Ovary (tissue), 9 donors: ENCODE measurements around the gene SLC7A6OS. TPM values are rescaled to one million over a fixed set of nuclear protein-coding genes. Genes with fewer than 3 reads are reported as not detected.

ENCODE experiments used
- DNase-seq, 5 donors: peaks; one replicate each; pipeline ENCODE4 v3.0.0-alpha.2; 2019 to 2020
- H3K27ac ChIP-seq, 2 donors: fragments of 200-600 bp; one replicate each; pipeline versions ENCODE4 v1.5.1 to v1.8.0; 2019 to 2022
- H3K27me3 ChIP-seq: fragments of 200-600 bp; one replicate; pipeline ENCODE4 v1.8.0; 2022
- H3K36me3 ChIP-seq: fragments of 200-600 bp; sonication (generic); one replicate; pipeline ENCODE4 v1.5.1; 2019
- H3K4me1 ChIP-seq: one replicate; pipeline ENCODE4 v1.8.1; 2013; ENCODE audit warnings: mild to moderate bottlenecking, moderate library complexity; ENCODE audit not compliant: insufficient read depth
- H3K4me3 ChIP-seq: fragments of 200-600 bp; sonication (generic); one replicate; pipeline ENCODE4 v1.5.1; 2017
- H3K9me3 ChIP-seq, 2 donors: fragments of 200-600 bp in 1 of 2; sonication (generic) in 1 of 2; one replicate each; pipeline versions ENCODE4 v1.5.1 to v1.8.1; 2013 to 2019; ENCODE audit warnings: mild to moderate bottlenecking in 1 of 2, moderate library complexity in 1 of 2
- EP300 ChIP-seq: sonication (generic); formaldehyde crosslinking; IDR thresholded peaks from one replicate; pipeline ENCODE4 v1.6.1; 2017; ENCODE audit warnings: antibody characterized with exemption
- POLR2A ChIP-seq: fragments of 450-650 bp; IDR thresholded peaks from one replicate; pipeline ENCODE4 v1.6.1; 2017; ENCODE audit warnings: antibody characterized with exemption, mild to moderate bottlenecking, moderate library complexity
- WGBS, 3 donors: extraction: QIAGEN DNeasy Blood & Tissue Kit in 1 of 3; methylation state at CpG; one replicate each; pipeline versions ENCODE4 v1.1.5 to v1.1.7; 2013 to 2017; 5-methylcytosine and 5-hydroxymethylcytosine counted together
- intact Hi-C, 4 donors: fragments of 100-400 bp; cut with DNase I; formaldehyde crosslinking; loops; one replicate each; pipeline versions ENCODE4 v1.11.0 to v1.15.1; 2022 to 2023
- polyA plus RNA-seq, 2 donors: library from polyadenylated mRNA; stranded (reverse); fragments of 200-250 nt in 1 of 2; fragments of 350-450 nt in 1 of 2; fragmentation: Illumina TruSeq in 1 of 2; extraction: RNeasy Lipid Tissue Mini Kit (QIAGEN cat#74804) in 1 of 2; gene quantifications; one replicate each; pipeline ENCODE4 v1.2.3, GENCODE V29; 2013 to 2014
- total RNA-seq, 7 donors: library from RNA; depleted of rRNA in 2 of 7; stranded (reverse); fragments of >200 nt in 2 of 7; fragmentation: NEBNext Ultra II Directional in 3 of 7; extraction: Animal tissue kit (Norgen Biotek cat#: 25700) in 3 of 7; gene quantifications; one replicate each; pipeline versions ENCODE4 v1.1.0 to v1.2.4, GENCODE V29; 2016 to 2023
- TF ChIP-seq, protein P1 (sequence below), 3 donors: fragments of 450-650 bp in 2 of 3; fragments of 200-600 bp in 1 of 3; IDR thresholded peaks; one replicate each; pipeline versions ENCODE4 v1.5.1 to v1.8.0; 2016 to 2022; ENCODE audit warnings: antibody characterized with exemption in 3 of 3, mild to moderate bottlenecking in 1 of 3
- donor health status: DM: no; HTN: no; CAD: no; lungs with moderate emphysema.
- donor health status: DM: no; HTN: no; CAD: no.
- donor health status: Bipolar disorder and iron deficiency.
- donor health status: DM: yes; HTN: yes; CAD: no.
- donor health status: DM: no; HTN: no; CAD: no.
- donor health status: DM: yes; HTN: yes; CAD: no.

SLC7A6OS gene
- total and polyA plus RNA-seq, 9 donors = 8.7 to 20.7 (median 17.6) TPM

DNA sequence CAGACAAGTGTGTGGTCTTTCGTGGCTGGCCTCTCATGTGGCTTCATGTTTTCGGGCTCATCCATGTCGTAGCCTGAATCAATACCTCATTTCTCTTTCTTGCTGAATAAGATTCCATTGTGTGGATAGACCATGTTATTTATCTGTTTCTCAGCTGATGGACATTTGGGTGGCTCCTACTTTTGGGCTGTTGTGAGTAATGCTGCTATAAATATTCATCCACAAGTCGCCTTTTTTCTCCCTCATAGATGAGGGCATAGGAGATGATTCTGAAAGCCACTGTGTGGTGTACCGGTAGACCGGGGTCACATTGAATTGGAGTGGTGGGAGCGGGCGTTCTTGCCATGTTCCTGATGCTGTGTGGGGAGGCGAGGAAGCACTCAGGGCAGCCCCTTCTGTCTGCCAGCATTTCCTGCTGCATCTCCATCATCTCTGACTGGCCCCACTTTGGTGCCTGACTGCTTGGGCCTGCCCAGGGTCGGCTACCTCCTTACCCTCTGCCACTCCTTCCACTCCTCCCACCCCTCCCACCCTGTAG is 40.1 kb upstream of the SLC7A6OS start:
- Histone ChIP-seq H3K9me3 (no peaks in the 10 kb centered on the region), H3K4me1 (no peaks in the 10 kb centered on the region), H3K4me3 (no peak overlapping the region), H3K27ac (no peak overlapping the region), H3K27me3 (no peaks in the 10 kb centered on the region), H3K36me3 (peaks cover 5% of the 10 kb centered on the region)
- DNase-seq = no peak
- TF ChIP-seq EP300 = no peak
- no peak for TF ChIP-seq POLR2A
- TF ChIP-seq, protein P1, sequence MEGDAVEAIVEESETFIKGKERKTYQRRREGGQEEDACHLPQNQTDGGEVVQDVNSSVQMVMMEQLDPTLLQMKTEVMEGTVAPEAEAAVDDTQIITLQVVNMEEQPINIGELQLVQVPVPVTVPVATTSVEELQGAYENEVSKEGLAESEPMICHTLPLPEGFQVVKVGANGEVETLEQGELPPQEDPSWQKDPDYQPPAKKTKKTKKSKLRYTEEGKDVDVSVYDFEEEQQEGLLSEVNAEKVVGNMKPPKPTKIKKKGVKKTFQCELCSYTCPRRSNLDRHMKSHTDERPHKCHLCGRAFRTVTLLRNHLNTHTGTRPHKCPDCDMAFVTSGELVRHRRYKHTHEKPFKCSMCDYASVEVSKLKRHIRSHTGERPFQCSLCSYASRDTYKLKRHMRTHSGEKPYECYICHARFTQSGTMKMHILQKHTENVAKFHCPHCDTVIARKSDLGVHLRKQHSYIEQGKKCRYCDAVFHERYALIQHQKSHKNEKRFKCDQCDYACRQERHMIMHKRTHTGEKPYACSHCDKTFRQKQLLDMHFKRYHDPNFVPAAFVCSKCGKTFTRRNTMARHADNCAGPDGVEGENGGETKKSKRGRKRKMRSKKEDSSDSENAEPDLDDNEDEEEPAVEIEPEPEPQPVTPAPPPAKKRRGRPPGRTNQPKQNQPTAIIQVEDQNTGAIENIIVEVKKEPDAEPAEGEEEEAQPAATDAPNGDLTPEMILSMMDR (IDR thresholded peaks at IDR 0.05) = no peak
- WGBS, 3 donors = 89 to 93% (median 90%) methylated on average over 10 of the region's 10 CpGs
- intact Hi-C loops = no loop called here

DNA sequence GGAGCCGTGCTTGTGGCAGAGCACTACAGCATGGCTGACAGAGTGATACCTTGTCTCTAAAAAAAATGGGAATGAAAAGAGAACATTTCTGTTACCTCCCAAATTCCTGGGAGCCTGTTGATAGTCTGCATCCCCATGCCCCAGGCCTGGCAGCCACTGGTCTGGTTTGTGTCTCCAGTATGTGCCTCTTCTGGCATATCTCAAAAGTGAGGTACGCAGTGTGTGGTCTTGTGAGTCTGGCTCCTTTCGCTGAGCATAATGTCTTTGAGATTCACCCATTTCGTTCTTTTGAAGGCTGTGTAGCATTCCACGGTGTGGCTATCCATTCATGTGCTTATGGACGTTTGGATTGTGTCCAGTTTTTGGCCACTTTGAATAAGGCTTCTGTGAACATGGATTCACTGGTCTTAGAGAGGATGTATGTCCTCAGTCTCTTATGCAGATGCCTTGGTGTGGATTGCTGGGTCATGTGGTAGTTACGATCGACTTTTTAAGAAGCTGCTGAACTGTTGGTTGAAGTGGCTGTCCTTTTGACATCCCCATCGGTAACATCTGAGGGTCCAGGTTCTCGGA is 39.2 kb upstream of the SLC7A6OS start:
- Histone ChIP-seq H3K27ac (no peak overlapping the region), H3K4me3 (no peak overlapping the region), H3K9me3 (no peaks in the 10 kb centered on the region), H3K4me1 (no peaks in the 10 kb centered on the region), H3K36me3 (peaks cover 5% of the 10 kb centered on the region), H3K27me3 (no peaks in the 10 kb centered on the region)
- intact Hi-C loops = no loop called here
- TF ChIP-seq EP300 (no peak), POLR2A (no peak)
- TF ChIP-seq, protein P1 (IDR thresholded peaks at IDR 0.05) = no peak
- 91 to 94% (median 94%) methylated on average over 10 of the region's 10 CpGs for WGBS, 3 donors
- DNase-seq = no peak

DNA sequence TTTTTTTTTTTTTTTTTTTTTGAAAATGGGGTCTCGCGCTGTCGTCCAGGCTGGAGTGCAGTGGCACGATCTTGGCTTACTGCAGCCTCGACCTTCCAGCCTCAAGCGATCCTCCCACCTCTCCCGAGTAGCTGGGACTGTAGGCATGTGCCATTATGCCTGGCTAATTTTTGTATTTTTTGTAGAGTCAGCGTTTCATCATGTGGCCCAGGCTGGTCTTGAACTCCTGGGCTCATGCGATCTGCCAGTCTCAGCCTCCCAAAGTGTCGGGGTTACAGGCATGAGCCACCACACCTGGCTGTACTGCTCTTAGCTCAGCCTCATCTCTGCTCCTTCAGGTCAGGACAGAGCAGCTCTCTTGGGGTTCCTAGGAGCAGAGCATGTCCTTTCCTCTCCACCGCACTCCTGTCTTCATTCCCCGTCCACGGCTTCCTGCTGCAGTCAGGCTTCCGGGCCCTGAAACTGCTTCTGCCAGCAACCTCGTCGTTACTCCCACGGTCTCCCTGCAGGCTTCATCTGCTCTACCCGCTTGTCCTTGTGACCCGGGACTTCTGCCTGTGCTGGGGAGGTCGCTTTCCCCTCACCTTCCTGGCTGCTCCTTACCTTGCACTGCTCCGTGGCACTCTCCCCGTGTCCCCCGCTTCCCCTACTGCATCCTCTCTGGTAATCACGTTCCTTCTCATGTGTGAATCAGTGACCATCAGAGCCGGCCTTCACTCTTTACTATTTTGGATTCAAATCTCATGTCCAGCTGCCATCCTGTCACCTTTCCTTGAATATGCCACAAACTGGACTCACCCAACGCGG is 38.1 kb upstream of the SLC7A6OS start:
- no peak overlapping the region for H3K27ac ChIP-seq
- peaks cover 2% of the 10 kb centered on the region for H3K4me1 ChIP-seq
- WGBS, 3 donors = 81 to 88% (median 82%) methylated on average over 27 of the region's 27 CpGs
- no peaks in the 10 kb centered on the region for H3K27me3 ChIP-seq
- TF ChIP-seq, protein P1 (IDR thresholded peaks at IDR 0.05) = no peak
- TF ChIP-seq EP300 (no peak), POLR2A (no peak)
- no peak for DNase-seq
- H3K4me3 ChIP-seq = no peak overlapping the region
- peaks cover 5% of the 10 kb centered on the region for H3K36me3 ChIP-seq
- no peaks in the 10 kb centered on the region for H3K9me3 ChIP-seq
- intact Hi-C loops = no loop called here

DNA sequence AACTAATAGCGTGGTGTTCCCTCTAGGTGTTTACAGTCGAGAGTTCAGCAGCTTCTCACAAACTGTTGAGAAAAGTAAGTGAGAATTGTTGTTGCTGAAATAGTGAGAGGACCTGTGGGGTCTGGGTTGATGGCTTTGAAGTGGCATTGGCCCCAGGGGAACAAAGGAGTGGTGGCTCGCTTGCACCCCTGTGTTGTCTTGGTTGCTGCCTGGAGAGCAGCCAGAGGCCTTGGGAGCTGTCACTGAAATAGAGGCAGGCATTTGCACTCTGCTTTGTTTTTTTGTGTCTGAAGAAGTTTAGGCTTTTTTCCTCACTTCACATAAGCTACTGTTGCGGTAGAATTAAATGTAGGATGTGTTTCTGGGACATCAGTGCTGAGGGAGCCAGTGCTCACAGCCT is 36.9 kb upstream of the SLC7A6OS start:
- 77 to 88% (median 85%) methylated on average over 4 of the region's 4 CpGs for WGBS, 3 donors
- TF ChIP-seq, protein P1 (IDR thresholded peaks at IDR 0.05) = no peak
- TF ChIP-seq POLR2A (no peak), EP300 (no peak)
- no peak for DNase-seq
- Histone ChIP-seq H3K4me1 (peaks cover 3% of the 10 kb centered on the region), H3K4me3 (no peak overlapping the region), H3K36me3 (peaks cover 5% of the 10 kb centered on the region), H3K27ac (no peak overlapping the region), H3K9me3 (no peaks in the 10 kb centered on the region), H3K27me3 (no peaks in the 10 kb centered on the region)
- intact Hi-C loops = no loop called here
